ENCODE data around the gene CES2.

GRCh38 chr16:66919569-66920298, 15.6 kb upstream of the CES2 start:
- no peak for TF ChIP-seq CTCF (IDR thresholded peaks at IDR 0.05; ENCODE audit: low read depth, low read length)
- TF ChIP-seq EZH2phosphoT487 (IDR thresholded peaks at IDR 0.05; ENCODE audit: low read depth): no peak
